ENCODE data around the gene KIF1A.

Gene KIF1A

GRCh38 chr2:240719676-240720545 lies 100.1 kb downstream of the KIF1A start:
- H3K27ac ChIP-seq = no peak overlapping the region
- DNase-seq (ENCODE audit: low spot score) = no peak
- ChIA-PET CTCF (interaction anchor here (0.6 to 1.0 kb wide), 4 partner anchors 10 to 198 kb away, joined by 3 read pairs; no protein-coding TSS in a partner anchor), POLR2A (ENCODE audit: low non-redundant PET) (no interaction called here)
- TF ChIP-seq CTCF (conservative IDR thresholded peaks at IDR 0.05; ENCODE audit: low read depth) = no peak

GRCh38 chr2:240718896-240719490 lies 101.0 kb downstream of the KIF1A start:
- ChIA-PET POLR2A (ENCODE audit: low non-redundant PET) (no interaction called here), CTCF (interaction anchor here (0.9 to 1.0 kb wide), 2 partner anchors 9 to 162 kb away, joined by 3 read pairs; no protein-coding TSS in a partner anchor)
- no peak overlapping the region for H3K27ac ChIP-seq

GRCh38 chr2:240717681-240718581 lies 102.1 kb downstream of the KIF1A start:
- no peak overlapping the region for H3K27ac ChIP-seq
- TF ChIP-seq CTCF (conservative IDR thresholded peaks at IDR 0.05; ENCODE audit: low read depth) = no peak
- ChIA-PET CTCF (interaction anchor here (0.6 kb wide), 1 partner anchor 71 kb away, joined by 3 read pairs; no protein-coding TSS in a partner anchor), POLR2A (ENCODE audit: low non-redundant PET) (no interaction called here)
- DNase-seq (ENCODE audit: low spot score) = no peak

More at GRCh38 chr2:240718896-240719490, 101.0 kb downstream of the KIF1A start:
- DNase-seq (ENCODE audit: low spot score) = no peak
- no peak for TF ChIP-seq CTCF (conservative IDR thresholded peaks at IDR 0.05; ENCODE audit: low read depth)

GRCh38 chr2:240717181-240717641 lies 102.8 kb downstream of the KIF1A start:
- ChIA-PET CTCF (interaction anchor here (0.6 kb wide), 1 partner anchor 70 kb away, joined by 3 read pairs; no protein-coding TSS in a partner anchor), POLR2A (ENCODE audit: low non-redundant PET) (no interaction called here)
- DNase-seq (ENCODE audit: low spot score) = no peak
- no peak for TF ChIP-seq CTCF (conservative IDR thresholded peaks at IDR 0.05; ENCODE audit: low read depth)
- no peak overlapping the region for H3K27ac ChIP-seq

GRCh38 chr2:240716130-240716798 lies 103.8 kb downstream of the KIF1A start:
- ChIA-PET CTCF (interaction anchor here (0.6 kb wide), 1 partner anchor 19 kb away, joined by 3 read pairs; no protein-coding TSS in a partner anchor), POLR2A (ENCODE audit: low non-redundant PET) (no interaction called here)
- DNase-seq (ENCODE audit: low spot score) = no peak
- no peak for TF ChIP-seq CTCF (conservative IDR thresholded peaks at IDR 0.05; ENCODE audit: low read depth)
- no peak overlapping the region for H3K27ac ChIP-seq
